K562 (cell line): ENCODE measurements around the gene XPC. TPM values are rescaled to one million over a fixed set of nuclear protein-coding genes. Genes with fewer than 3 reads are reported as not detected.
A peak's percentile ranks its signal among the peaks of the same experiment; 100 is the strongest.

Experiments
- ATAC-seq: fragments of 200-7000 bp; cut with Tn5 transposase; 3 replicates; pipeline ENCODE4 v1.9.1; 2020; ENCODE audit warnings: moderate library complexity
- BruUV-seq: library from RNA; stranded (reverse); fragments of 400-500 nt; replicated peaks from 2 replicates; lab custom pipeline; 2021; lab: Mats Ljungman, UMichigan
- CTCF ChIA-PET: fragments of 300-600 bp; formaldehyde crosslinking; extraction: SDS; loops from one replicate; lab custom pipeline; 2021; ENCODE audit warnings: low intra/inter-chr PET ratio; lab: Yijun Ruan, JAX
- POLR2A ChIA-PET: fragments of 300-600, 350-650 bp; sonication (Branson Sonifier 250); formaldehyde crosslinking; extraction: SDS; loops from one replicate; lab custom pipeline; 2021; ENCODE audit warnings: antibody characterized with exemption, inconsistent platforms; lab: Yijun Ruan, JAX
- DNase-seq, 4 experiments: peaks; one replicate each; pipeline versions ENCODE4 v3.0.0 to v3.0.0-alpha.2; 2011 to 2018; ENCODE audit warnings: low spot score in 3 of 4, mixed read lengths in 3 of 4; ENCODE audit errors: extremely low read depth in 1 of 4
- FAIRE-seq: peaks from 2 replicates; lab custom pipeline; 2011; peaks lifted over from hg19 to GRCh38; lab: Jason Lieb, UNC
- H2AFZ ChIP-seq: 2 replicates; pipeline ENCODE4 v1.6.0; 2011; ENCODE audit warnings: low read depth, low read length, control low read depth, inconsistent platforms
- H3K27ac ChIP-seq: fragments of 200-600 bp; 3 replicates; pipeline ENCODE4 v1.8.0; 2011; ENCODE audit warnings: low read depth, mild to moderate bottlenecking, control low read depth, inconsistent platforms, low read length, moderate library complexity, mixed read lengths; ENCODE audit errors: extremely low read depth
- H3K27me3 ChIP-seq, 2 experiments: fragments of 300-600 bp in 1 of 2; 2 replicates in 1 of 2; 3 replicates in 1 of 2; pipeline versions ENCODE4 v1.6.0 to v1.8.0; 2011; ENCODE audit warnings: inconsistent platforms in 2 of 2, low read length in 2 of 2, mild to moderate bottlenecking in 1 of 2, mixed read lengths in 1 of 2, moderate library complexity in 1 of 2; ENCODE audit not compliant: control insufficient read depth in 2 of 2, insufficient read depth in 2 of 2
- H3K36me3 ChIP-seq: fragments of 300-600 bp; 3 replicates; pipeline ENCODE4 v1.8.0; 2011; ENCODE audit warnings: mild to moderate bottlenecking, low read length, inconsistent platforms; ENCODE audit not compliant: control insufficient read depth, insufficient read depth
- H3K4me1 ChIP-seq, 2 experiments: fragments of 200-600 bp in 1 of 2; replicated peaks in 1 of 2; 2 replicates in 1 of 2; 3 replicates in 1 of 2; pipeline versions ENCODE4 v1.5.1 to v1.8.0; 2011; ENCODE audit warnings: inconsistent platforms in 2 of 2, low read length in 2 of 2, mild to moderate bottlenecking in 1 of 2, mixed read lengths in 1 of 2, moderate library complexity in 1 of 2; ENCODE audit not compliant: control insufficient read depth in 2 of 2, insufficient read depth in 2 of 2
- H3K4me2 ChIP-seq: 2 replicates; pipeline ENCODE4 v1.6.1; 2011; ENCODE audit warnings: low read length, control low read depth, inconsistent platforms, mixed read lengths; ENCODE audit not compliant: insufficient read depth
- H3K4me3 ChIP-seq: fragments of 200-600 bp; sonication (generic), shearing (Covaris generic); 2 replicates; pipeline ENCODE4 v1.5.1; 2016; ENCODE audit warnings: control low read depth, inconsistent platforms
- H3K79me2 ChIP-seq: fragments of 200-600 bp; 3 replicates; pipeline ENCODE4 v1.8.0; 2011; ENCODE audit warnings: low read length, inconsistent platforms; ENCODE audit not compliant: control insufficient read depth, insufficient read depth
- H3K9ac ChIP-seq, 2 experiments: 2 replicates each; pipeline versions ENCODE4 v1.6.0 to v1.6.1; 2011; ENCODE audit warnings: low read depth in 2 of 2, low read length in 2 of 2, control low read depth in 1 of 2, inconsistent platforms in 1 of 2, mild to moderate bottlenecking in 1 of 2, mixed read lengths in 1 of 2; ENCODE audit not compliant: insufficient read depth in 1 of 2
- H3K9me1 ChIP-seq: one replicate; pipeline ENCODE4 v1.6.0; 2011; ENCODE audit warnings: inconsistent platforms, mild to moderate bottlenecking, low read length, moderate library complexity; ENCODE audit not compliant: control insufficient read depth, insufficient read depth
- H3K9me3 ChIP-seq: replicated peaks from 2 replicates; pipeline ENCODE4 v1.5.1; 2011; ENCODE audit warnings: low read depth, low read length, inconsistent platforms; ENCODE audit not compliant: control insufficient read depth, insufficient read depth
- H4K20me1 ChIP-seq: replicated peaks from 2 replicates; pipeline ENCODE4 v1.6.1; 2011; ENCODE audit warnings: low read length, inconsistent platforms, mixed read lengths; ENCODE audit not compliant: control insufficient read depth, insufficient read depth
- KDM5B ChIP-seq: fragments of 200-600 bp; sonication (generic); IDR thresholded peaks from 2 replicates; pipeline ENCODE4 v1.6.1; 2012; ENCODE audit warnings: low read depth, mild to moderate bottlenecking, moderate library complexity, low read length, control low read depth, inconsistent platforms; ENCODE audit not compliant: insufficient replicate concordance
- TAF7 ChIP-seq: fragments of 450-650 bp; IDR thresholded peaks from 2 replicates; pipeline ENCODE4 v1.6.1; 2016; ENCODE audit warnings: missing genetic modification characterization, missing compliant biosample characterization
- ZNF589 ChIP-seq: fragments of 200-800 bp; sonication (Bioruptor generic); IDR thresholded peaks from 2 replicates; pipeline ENCODE4 v1.6.1; 2016; ENCODE audit warnings: low read depth, missing genetic modification characterization, missing compliant biosample characterization
- ZNF644 ChIP-seq: fragments of 200-800 bp; sonication (Bioruptor generic); IDR thresholded peaks from 2 replicates; pipeline ENCODE4 v1.6.1; 2016; ENCODE audit warnings: low read depth, missing genetic modification characterization, missing compliant biosample characterization
- WGBS: fragments of 100-300 bp; shearing (Covaris generic); methylation state at CpG from one replicate; pipeline ENCODE4 v1.1.6; 2016; ENCODE audit warnings: low coverage, mixed read lengths; ENCODE audit not compliant: insufficient coverage; ENCODE audit errors: missing lambda C conversion rate; 5-methylcytosine and 5-hydroxymethylcytosine counted together
- in situ Hi-C: fragments of 300-500 bp; cut with MboI; formaldehyde crosslinking; loops from 4 replicates; pipeline ENCODE4 v1.15.0; 2018; ENCODE audit warnings: inconsistent platforms, mixed read lengths
- intact Hi-C: fragments of 100-400 bp; cut with micrococcal nuclease; formaldehyde crosslinking; loops from 2 replicates; pipeline ENCODE4 v1.14.2; 2022
- polyA plus RNA-seq, 8 experiments: library from polyadenylated mRNA; depleted of rRNA in 4 of 8; stranded (reverse) in 5 of 8; unstranded in 3 of 8; fragments of >200 nt; fragmentation: Nextera tagmentation in 2 of 8; fragmentation: Illumina TruSeq in 1 of 8; extraction: Ambion mirVana in 2 of 8; extraction: Trizol in 1 of 8; gene quantifications; 2 replicates each; pipeline versions ENCODE4 v1.2.1 to v1.2.3, GENCODE V29; 2011 to 2014; ENCODE audit warnings: inconsistent platforms in 1 of 8, missing spikeins in 1 of 8
- total RNA-seq, 7 experiments: library from RNA; depleted of rRNA in 6 of 7; stranded (reverse); fragments of >200 nt in 6 of 7; fragmentation: Illumina TruSeq in 2 of 7; extraction: Trizol in 2 of 7; gene quantifications; 2 replicates each; pipeline versions ENCODE4 v1.2.1 to v1.2.3, GENCODE V29; 2011 to 2021; ENCODE audit warnings: low replicate concordance in 1 of 7

The XPC gene
- total and polyA plus RNA-seq, 9 of the 15 experiments (the other 6 are each of a cell fraction or from before 2014, with no cell fraction given): 3.8 to 54.7 (median 41.3) TPM

DNA sequence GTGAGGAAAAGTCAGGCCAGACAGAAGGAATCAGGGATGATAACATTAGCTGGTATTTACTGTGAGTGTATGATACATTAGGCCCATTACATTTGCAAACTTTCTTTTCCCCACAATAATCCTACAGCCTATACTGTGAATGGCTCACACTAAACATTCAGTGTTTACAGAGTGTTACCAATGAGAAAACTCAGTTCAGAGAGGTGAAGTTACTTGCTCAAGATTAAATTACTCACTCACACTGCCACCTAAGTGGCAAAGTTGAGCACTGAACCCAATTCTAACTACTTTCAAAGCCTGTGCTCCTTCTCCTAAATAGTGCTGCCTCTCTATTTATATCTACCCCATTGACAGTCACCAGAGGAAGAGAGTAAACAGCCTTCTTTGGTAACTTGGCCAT, 8.5 kb downstream of the XPC start:
- no peak overlapping the region for H3K9ac ChIP-seq
- H3K4me1 ChIP-seq: peaks cover under 1 to 3% of the 10 kb centered on the region in 2 experiments; a peak in 4 of 5 replicates
- ATAC-seq (no peak), FAIRE-seq (no peak), DNase-seq (no peak)
- H3K9me1 ChIP-seq: no peaks in the 10 kb centered on the region
- H3K27ac ChIP-seq: no peak overlapping the region
- in situ Hi-C loops (no loop called here), intact Hi-C loops (no loop called here)
- peaks cover 14% of the 10 kb centered on the region for H3K79me2 ChIP-seq
- TF ChIP-seq ZNF589 (CRISPR knock-in tag) (0 out of 2 replicates have a peak, but pooled peaks have one; percentile 27), KDM5B (no peak)
- no peaks in the 10 kb centered on the region for H3K9me3 ChIP-seq
- no peak overlapping the region for H3K4me3 ChIP-seq
- H4K20me1 ChIP-seq: no peaks in the 10 kb centered on the region
- H3K36me3 ChIP-seq: peaks cover 79% of the 10 kb centered on the region
- BruUV-seq: no TSS peak
- H3K27me3 ChIP-seq: no peaks in the 10 kb centered on the region
- ChIA-PET CTCF (no interaction called here), POLR2A (interaction anchor here (1.7 kb wide), 1 partner anchor 9 kb away, joined by 8 read pairs; the partner anchor contains the start of genes LSM3 and XPC)
- no peak overlapping the region for H2AFZ ChIP-seq
- H3K4me2 ChIP-seq: no peak overlapping the region

- no peak overlapping the region for H3K27ac ChIP-seq
- no peak for FAIRE-seq
- no peak for DNase-seq
- H3K4me2 ChIP-seq: no peak overlapping the region
- no peak overlapping the region for H3K4me3 ChIP-seq
- POLR2A ChIA-PET: interaction anchor here (1.7 to 3.4 kb wide), 2 partner anchors 9 to 10 kb away, joined by 8 to 15 read pairs; partner anchors contain the start of genes LSM3 and XPC
- no peak overlapping the region for H3K9ac ChIP-seq
- CTCF ChIA-PET: no interaction called here
- in situ Hi-C loops (no loop called here), intact Hi-C loops (no loop called here)
- peaks cover 84% of the 10 kb centered on the region for H3K36me3 ChIP-seq
- H2AFZ ChIP-seq: no peak overlapping the region
- H3K79me2 ChIP-seq: peaks cover 10% of the 10 kb centered on the region
- H3K4me1 ChIP-seq: no peaks in the 10 kb centered on the region; a peak in 1 of 5 replicates
- no peaks in the 10 kb centered on the region for H3K9me3 ChIP-seq
- no peaks in the 10 kb centered on the region for H4K20me1 ChIP-seq
- no peak for TF ChIP-seq ZNF644 (tag)
- TF ChIP-seq TAF7 (tag): no peak
- H3K27me3 ChIP-seq: no peaks in the 10 kb centered on the region
- H3K9me1 ChIP-seq: no peaks in the 10 kb centered on the region
- BruUV-seq: no TSS peak
- 94% methylated on average over 2 of the region's 2 CpGs for WGBS
- no peak for ATAC-seq
These were observed 9.0 kb downstream of the XPC start for GRCh38 chr3:14169435-14169834.
